Osteoblast (primary cell): Measurements from ENCODE around the gene DRC7. TPM values are rescaled to one million over a fixed set of nuclear protein-coding genes. Genes with fewer than 3 reads are reported as not detected.

ENCODE experiments used
- DNase-seq: peaks from one replicate; pipeline ENCODE4 v3.0.0; 2011; ENCODE audit warnings: low spot score, mixed read lengths; ENCODE audit not compliant: insufficient read length; ENCODE audit errors: missing footprints
- H2AFZ ChIP-seq: 2 replicates; pipeline ENCODE4 v1.6.0; 2011; ENCODE audit warnings: mild to moderate bottlenecking, low read length
- H3K27ac ChIP-seq: 2 replicates; pipeline ENCODE4 v1.5.1; 2011; ENCODE audit warnings: mild to moderate bottlenecking, low read depth, low read length, moderate library complexity
- H3K27me3 ChIP-seq: 2 replicates; pipeline ENCODE4 v1.6.0; 2012; ENCODE audit warnings: mild to moderate bottlenecking, control low read depth, inconsistent platforms, low read length, moderate library complexity; ENCODE audit not compliant: insufficient read depth
- H3K36me3 ChIP-seq: 2 replicates; pipeline ENCODE4 v1.5.1; 2011; ENCODE audit warnings: mild to moderate bottlenecking, low read length, control low read depth, moderate library complexity; ENCODE audit not compliant: insufficient read depth
- H3K4me1 ChIP-seq: 2 replicates; pipeline ENCODE4 v1.5.1; 2011; ENCODE audit warnings: mild to moderate bottlenecking, low read length, control low read depth, moderate library complexity; ENCODE audit not compliant: insufficient read depth
- H3K4me2 ChIP-seq: 2 replicates; pipeline ENCODE4 v1.6.0; 2011; ENCODE audit warnings: mild to moderate bottlenecking, low read length; ENCODE audit not compliant: insufficient read depth
- H3K4me3 ChIP-seq: fragments of 200-600 bp; sonication (generic); 3 replicates; pipeline ENCODE4 v1.5.1; 2012; ENCODE audit warnings: mild to moderate bottlenecking, low read length, inconsistent platforms; ENCODE audit not compliant: insufficient read depth
- H3K79me2 ChIP-seq: 2 replicates; pipeline ENCODE4 v1.6.0; 2012; ENCODE audit warnings: mild to moderate bottlenecking, low read length, control low read depth, inconsistent platforms; ENCODE audit not compliant: insufficient read depth
- H3K9me3 ChIP-seq: 2 replicates; pipeline ENCODE4 v1.5.1; 2011; ENCODE audit warnings: low read depth, low read length, control low read depth
- H4K20me1 ChIP-seq: 2 replicates; pipeline ENCODE4 v1.6.0; 2012; ENCODE audit warnings: mild to moderate bottlenecking, low read length, control low read depth; ENCODE audit not compliant: insufficient read depth
- CTCF ChIP-seq: IDR thresholded peaks from 2 replicates; pipeline ENCODE4 v1.5.1; 2011; ENCODE audit warnings: mild to moderate bottlenecking, low read depth, low read length, moderate library complexity; ENCODE audit errors: extremely low read depth
- total RNA-seq: library from RNA; depleted of rRNA; stranded (reverse); fragments of >200 nt; gene quantifications from 2 replicates; pipeline ENCODE4 v1.2.3, GENCODE V29; 2012

DRC7 gene
- total RNA-seq, 1 donor, result not detected

- no peaks in the 10 kb centered on the region for H3K9me3 ChIP-seq
- H3K36me3 ChIP-seq, result peaks cover 15% of the 10 kb centered on the region
- no peaks in the 10 kb centered on the region for H3K4me1 ChIP-seq
- no peak for DNase-seq
- H3K4me2 ChIP-seq, result no peak overlapping the region
- H3K27ac ChIP-seq, result no peak overlapping the region
- H3K79me2 ChIP-seq, result peaks cover 2% of the 10 kb centered on the region
- peaks cover 6% of the 10 kb centered on the region for H4K20me1 ChIP-seq
- no peak for TF ChIP-seq CTCF
- H3K4me3 ChIP-seq, result no peak overlapping the region
- no peak overlapping the region for H2AFZ ChIP-seq
- H3K27me3 ChIP-seq, result no peaks in the 10 kb centered on the region
Measured at GRCh38 chr16:57758331-57759117, 63.9 kb downstream of the DRC7 start.

GRCh38 chr16:57759131-57759530, 64.5 kb downstream of the DRC7 start:
- H3K79me2 ChIP-seq, result peaks cover 7% of the 10 kb centered on the region
- H3K27ac ChIP-seq, result no peak overlapping the region
- no peak overlapping the region for H3K4me2 ChIP-seq
- no peak for TF ChIP-seq CTCF
- H3K4me3 ChIP-seq, result no peak overlapping the region
- peaks cover 6% of the 10 kb centered on the region for H4K20me1 ChIP-seq
- H3K36me3 ChIP-seq, result peaks cover 15% of the 10 kb centered on the region
- peaks cover 3% of the 10 kb centered on the region for H3K4me1 ChIP-seq
- no peaks in the 10 kb centered on the region for H3K9me3 ChIP-seq
- DNase-seq, result no peak
- H3K27me3 ChIP-seq, result no peaks in the 10 kb centered on the region
- no peak overlapping the region for H2AFZ ChIP-seq

- Histone ChIP-seq H3K4me3 (no peak overlapping the region), H3K4me2 (no peak overlapping the region), H3K79me2 (peaks cover 7% of the 10 kb centered on the region), H3K27ac (no peak overlapping the region), H3K27me3 (no peaks in the 10 kb centered on the region), H3K9me3 (no peaks in the 10 kb centered on the region), H2AFZ (no peak overlapping the region), H4K20me1 (peaks cover 6% of the 10 kb centered on the region), H3K36me3 (peaks cover 15% of the 10 kb centered on the region), H3K4me1 (peaks cover 8% of the 10 kb centered on the region)
- no peak for TF ChIP-seq CTCF
- no peak for DNase-seq
Measured at GRCh38 chr16:57759541-57760356, 65.1 kb downstream of the DRC7 start.
